ENCODE data around the gene CCDC148.

DNA sequence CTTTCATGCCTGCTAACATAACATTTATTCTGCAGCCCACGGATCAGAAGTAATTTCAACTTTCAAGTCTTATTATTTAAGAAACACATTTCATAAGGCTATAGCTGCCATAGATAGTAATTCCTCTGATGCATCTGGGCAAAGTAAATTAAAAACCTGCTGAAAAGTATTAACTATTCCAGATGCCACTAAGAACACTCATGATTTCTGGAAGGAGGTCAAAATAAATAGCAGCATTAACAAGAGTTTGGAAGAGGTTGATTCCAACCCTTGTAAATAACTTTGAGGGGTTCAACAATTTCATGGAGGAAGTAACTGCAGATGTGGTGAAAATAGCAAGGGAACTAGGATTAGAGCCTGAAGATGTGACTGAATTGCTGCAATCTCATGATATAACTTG lies 77.6 kb downstream of the CCDC148 start:
- TF ChIP-seq, protein P1, sequence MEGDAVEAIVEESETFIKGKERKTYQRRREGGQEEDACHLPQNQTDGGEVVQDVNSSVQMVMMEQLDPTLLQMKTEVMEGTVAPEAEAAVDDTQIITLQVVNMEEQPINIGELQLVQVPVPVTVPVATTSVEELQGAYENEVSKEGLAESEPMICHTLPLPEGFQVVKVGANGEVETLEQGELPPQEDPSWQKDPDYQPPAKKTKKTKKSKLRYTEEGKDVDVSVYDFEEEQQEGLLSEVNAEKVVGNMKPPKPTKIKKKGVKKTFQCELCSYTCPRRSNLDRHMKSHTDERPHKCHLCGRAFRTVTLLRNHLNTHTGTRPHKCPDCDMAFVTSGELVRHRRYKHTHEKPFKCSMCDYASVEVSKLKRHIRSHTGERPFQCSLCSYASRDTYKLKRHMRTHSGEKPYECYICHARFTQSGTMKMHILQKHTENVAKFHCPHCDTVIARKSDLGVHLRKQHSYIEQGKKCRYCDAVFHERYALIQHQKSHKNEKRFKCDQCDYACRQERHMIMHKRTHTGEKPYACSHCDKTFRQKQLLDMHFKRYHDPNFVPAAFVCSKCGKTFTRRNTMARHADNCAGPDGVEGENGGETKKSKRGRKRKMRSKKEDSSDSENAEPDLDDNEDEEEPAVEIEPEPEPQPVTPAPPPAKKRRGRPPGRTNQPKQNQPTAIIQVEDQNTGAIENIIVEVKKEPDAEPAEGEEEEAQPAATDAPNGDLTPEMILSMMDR (IDR thresholded peaks at IDR 0.05; ENCODE audit: insufficient read depth, low read depth, low read length): no peak
- no peak for TF ChIP-seq EZH2 (IDR thresholded peaks at IDR 0.05; ENCODE audit: insufficient read depth, low read length)
